T-helper 17 cell (primary cell): ENCODE results near the gene SLC27A2. TPM values are rescaled to one million over a fixed set of nuclear protein-coding genes. Genes with fewer than 3 reads are reported as not detected.
"Not testable (repeated sequence)": the region's sequence is repeated elsewhere in the genome, so short reads cannot be mapped to it uniquely, and the experiment has no call there.

Source experiments
- ATAC-seq: fragments of 150-1000 bp; cut with Tn5 transposase; 2 replicates; pipeline ENCODE4 v1.10.0; 2021; ENCODE audit warnings: mild to moderate bottlenecking, moderate library complexity
- DNase-seq, 3 donors: peaks; one replicate each; pipeline versions ENCODE4 v3.0.0 to v3.0.0-alpha.2; 2020 to 2021
- H3K9me3 ChIP-seq: one replicate; pipeline ENCODE4 v1.7.0; 2013; ENCODE audit warnings: low read length, mild to moderate bottlenecking; ENCODE audit not compliant: control insufficient read depth, poor library complexity, severe bottlenecking
- H3K27ac Mint-ChIP-seq: one replicate; pipeline ENCODE4 v1.8.0; 2022; ENCODE audit warnings: mild to moderate bottlenecking, moderate library complexity, mixed read lengths
- H3K27me3 Mint-ChIP-seq: one replicate; pipeline ENCODE4 v1.8.0; 2022; ENCODE audit warnings: mixed read lengths
- H3K36me3 Mint-ChIP-seq: one replicate; pipeline ENCODE4 v1.8.0; 2022; ENCODE audit warnings: low read depth, mixed read lengths
- H3K4me1 Mint-ChIP-seq: one replicate; pipeline ENCODE4 v1.8.0; 2022; ENCODE audit warnings: mild to moderate bottlenecking, mixed read lengths
- H3K4me3 Mint-ChIP-seq: one replicate; pipeline ENCODE4 v1.8.0; 2022; ENCODE audit warnings: mild to moderate bottlenecking, moderate library complexity, mixed read lengths
- total RNA-seq, 4 donors: library from RNA in 2 of 4; stranded (reverse) in 2 of 4; gene quantifications; one replicate each; pipeline ENCODE4 v1.2.3 and lab custom pipeline; 2022 to 2026

Gene SLC27A2
- total RNA-seq, result under 1 TPM; 0.30 to 0.42 TPM
- total RNA-seq (lab: John Stamatoyannopoulos, UW), result 0.23 to 0.70 reads per million in 2 donors

DNA sequence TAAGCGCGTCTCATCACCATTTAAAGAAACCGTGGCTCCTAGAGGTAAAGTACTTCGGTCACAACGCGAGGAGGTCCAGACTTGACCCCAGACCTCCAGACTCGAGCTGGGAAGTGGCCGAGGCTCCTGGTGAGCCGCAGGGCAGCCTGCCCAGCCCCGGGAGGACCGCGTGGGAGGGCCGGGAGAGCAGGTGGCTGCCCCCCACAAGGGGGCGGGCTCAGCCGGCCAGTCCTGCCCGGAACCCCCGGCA, at the start of gene SLC27A2:
Gene SLC27A2 (plus strand): TSS at position 228 of the 250 bp plus-strand sequence. CDS start 232 bp downstream, outside the sequence.
- Mint-ChIP-seq H3K27ac (peak within 1 kb of the TSS; percentile 29), H3K4me3 (peak within 1 kb of the TSS; percentile 96), H3K36me3 (no peaks in the 10 kb centered on the region), H3K27me3 (peaks cover 55% of the 10 kb centered on the region), H3K4me1 (peaks cover 13% of the 10 kb centered on the region)
- no peaks in the 10 kb centered on the region for H3K9me3 ChIP-seq
- DNase-seq (peak in 1 of 3 donors; percentile 9), ATAC-seq (no peak)

DNA sequence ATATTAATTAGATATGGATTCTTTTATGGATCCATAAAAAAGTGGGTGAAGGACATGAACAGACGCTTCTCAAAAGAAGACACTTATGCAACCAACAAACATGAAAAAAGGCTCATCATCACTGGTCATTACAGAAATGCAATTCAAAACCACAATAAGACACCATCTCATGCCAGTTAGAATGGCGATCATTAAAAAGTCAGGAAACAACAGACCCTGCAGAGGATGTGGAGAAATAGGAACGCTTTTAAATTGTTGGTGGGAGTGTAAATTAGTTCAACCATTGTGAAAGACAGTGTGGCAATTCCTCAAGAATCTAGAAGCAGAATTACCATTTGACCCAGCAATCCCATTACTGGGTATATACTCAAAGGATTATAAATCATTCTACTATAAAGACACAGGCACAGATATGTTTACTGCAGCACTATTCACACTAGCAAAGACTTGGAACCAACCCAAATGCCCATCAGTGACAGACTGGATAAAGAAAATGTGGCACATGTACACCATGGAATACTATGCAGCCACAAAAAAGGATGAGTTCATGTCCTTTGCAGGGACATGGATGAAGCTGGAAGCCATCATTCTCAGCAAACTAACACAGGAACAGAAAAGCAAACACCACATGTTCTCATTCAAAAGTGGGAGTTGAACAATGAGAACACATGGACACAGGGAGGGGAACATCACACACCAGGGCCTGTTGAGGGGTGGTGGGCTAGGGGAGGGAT, 49.6 kb upstream of the SLC27A2 start:
- not testable (repeated sequence) for H3K27ac Mint-ChIP-seq, DNase-seq, ATAC-seq, H3K4me1 Mint-ChIP-seq, H3K9me3 ChIP-seq, H3K36me3 Mint-ChIP-seq, H3K4me3 Mint-ChIP-seq
- peaks cover 43% of the 10 kb centered on the region for H3K27me3 Mint-ChIP-seq

DNA sequence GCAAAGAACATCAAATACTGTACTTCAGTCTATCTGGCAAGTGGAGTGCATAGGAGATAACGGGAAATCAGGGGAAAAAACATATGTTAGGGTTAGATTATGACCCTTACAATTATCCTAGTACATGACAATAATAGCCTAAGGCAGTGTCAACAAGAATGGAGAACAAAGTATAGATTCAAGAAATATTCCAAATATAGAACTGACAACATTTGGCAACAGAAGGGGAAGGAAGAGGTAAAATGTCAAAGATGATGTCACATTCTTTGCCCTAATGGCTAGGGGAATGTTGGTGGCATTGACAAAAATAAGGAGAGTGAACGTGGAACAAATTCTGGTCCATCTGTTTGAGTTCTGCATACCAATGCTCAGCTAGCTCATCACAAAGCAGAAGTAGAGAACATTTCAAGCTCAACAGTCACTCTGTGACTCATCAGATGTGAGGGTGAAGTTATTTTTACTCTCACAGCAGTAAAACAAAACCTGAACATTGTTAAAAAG, 47.4 kb upstream of the SLC27A2 start:
- Mint-ChIP-seq H3K36me3 (no peaks in the 10 kb centered on the region), H3K27me3 (peaks cover 43% of the 10 kb centered on the region), H3K4me3 (no peak overlapping the region), H3K27ac (no peak overlapping the region), H3K4me1 (peaks cover 6% of the 10 kb centered on the region)
- DNase-seq (no peak), ATAC-seq (peak; percentile 35)
- H3K9me3 ChIP-seq, result no peaks in the 10 kb centered on the region

DNA sequence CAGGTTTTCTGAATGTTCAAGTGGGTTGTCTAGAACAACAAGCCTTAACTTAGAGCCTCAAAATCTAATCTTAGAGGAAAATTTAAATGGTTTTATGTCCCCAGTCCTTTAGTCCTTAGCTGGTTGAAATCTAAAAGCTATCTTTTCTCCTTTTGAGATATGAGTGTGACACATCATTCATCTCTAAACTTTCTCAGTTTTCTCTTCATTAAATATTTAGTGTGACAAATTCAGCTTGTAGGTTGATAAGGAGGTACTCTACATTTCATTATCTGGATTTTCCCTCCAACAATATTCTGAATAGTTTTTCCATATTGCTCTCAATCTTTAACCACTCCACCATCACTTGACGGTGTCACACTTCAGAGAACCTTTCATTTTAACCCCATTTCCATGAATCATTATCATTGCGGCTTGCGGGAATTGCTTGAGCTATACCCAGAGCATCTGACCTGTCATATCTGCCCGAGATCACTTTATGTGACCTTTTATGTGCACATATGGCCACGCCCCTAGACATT, 46.9 kb upstream of the SLC27A2 start:
- ATAC-seq (peak; percentile 32), DNase-seq (no peak)
- peaks cover 41% of the 10 kb centered on the region for H3K27me3 Mint-ChIP-seq
- H3K4me1 Mint-ChIP-seq, result peaks cover 6% of the 10 kb centered on the region
- no peaks in the 10 kb centered on the region for H3K36me3 Mint-ChIP-seq
- H3K4me3 Mint-ChIP-seq, result no peak overlapping the region
- H3K27ac Mint-ChIP-seq, result no peak overlapping the region
- H3K9me3 ChIP-seq, result no peaks in the 10 kb centered on the region

DNA sequence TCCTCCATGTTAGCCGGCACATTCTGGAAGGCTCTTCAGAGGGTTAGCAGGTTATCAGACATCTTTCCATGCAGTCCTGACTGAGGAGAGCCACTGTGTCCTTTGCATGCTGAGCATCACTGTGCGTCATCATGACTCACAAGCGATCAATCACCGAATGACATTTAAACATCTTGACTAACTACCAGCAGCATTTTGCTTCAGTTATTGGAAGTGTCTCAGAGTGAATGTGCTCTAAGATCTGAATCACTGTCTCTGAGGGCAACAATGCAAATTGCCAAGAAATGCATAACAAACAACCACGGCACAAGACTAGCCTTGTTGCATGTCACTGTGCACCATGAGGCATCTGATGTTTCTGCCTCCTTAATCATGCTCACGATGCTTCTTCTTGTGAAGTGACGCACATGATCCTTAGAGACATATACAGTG, 44.6 kb upstream of the SLC27A2 start:
- Mint-ChIP-seq H3K4me3 (no peak overlapping the region), H3K36me3 (no peaks in the 10 kb centered on the region), H3K27ac (no peak overlapping the region), H3K27me3 (peaks cover 39% of the 10 kb centered on the region), H3K4me1 (peaks cover 6% of the 10 kb centered on the region)
- ATAC-seq, result no peak
- no peaks in the 10 kb centered on the region for H3K9me3 ChIP-seq
- DNase-seq, result no peak

DNA sequence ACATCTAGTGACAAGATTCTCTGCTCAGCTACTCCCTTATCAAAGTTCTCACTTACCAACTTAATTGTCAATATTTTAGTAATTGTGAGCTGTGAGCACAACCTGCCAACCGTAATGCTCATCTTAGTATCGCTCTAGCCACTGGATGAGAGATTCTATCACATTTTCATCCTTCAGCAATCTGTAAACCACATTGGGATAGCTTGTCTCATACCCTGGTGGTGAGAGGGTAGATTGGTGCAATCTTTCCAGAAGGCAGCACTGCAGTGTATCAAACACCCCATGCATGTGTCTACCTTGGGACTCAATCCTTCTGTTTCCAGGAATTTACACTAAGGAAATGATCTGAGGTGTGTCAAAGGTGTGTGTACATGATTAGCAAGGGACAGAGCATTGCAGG, 44.1 kb upstream of the SLC27A2 start:
- H3K27me3 Mint-ChIP-seq, result peaks cover 39% of the 10 kb centered on the region
- H3K4me3 Mint-ChIP-seq, result no peak overlapping the region
- ATAC-seq (no peak), DNase-seq (no peak)
- no peak overlapping the region for H3K27ac Mint-ChIP-seq
- H3K36me3 Mint-ChIP-seq, result no peaks in the 10 kb centered on the region
- peaks cover 6% of the 10 kb centered on the region for H3K4me1 Mint-ChIP-seq
- H3K9me3 ChIP-seq, result no peaks in the 10 kb centered on the region

DNA sequence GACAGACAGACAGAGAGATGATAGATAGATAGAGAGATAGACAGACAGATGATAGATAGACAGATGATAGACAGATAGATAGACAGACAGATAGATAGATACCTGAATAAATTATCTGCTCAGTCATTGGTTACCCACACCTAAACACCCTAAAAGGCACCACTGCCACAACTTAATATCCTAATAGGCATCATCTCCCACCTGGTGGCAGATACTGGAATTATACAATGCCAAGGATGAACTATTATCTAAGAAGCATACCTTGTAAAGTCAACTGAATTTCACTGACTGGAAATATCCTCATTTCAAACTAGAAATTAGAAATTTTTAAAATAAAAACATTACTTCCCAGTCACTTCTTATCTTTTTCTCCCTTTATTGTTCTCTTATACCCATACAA, 43.6 kb upstream of the SLC27A2 start:
- Mint-ChIP-seq H3K27ac (no peak overlapping the region), H3K4me3 (no peak overlapping the region), H3K36me3 (no peaks in the 10 kb centered on the region), H3K27me3 (peaks cover 39% of the 10 kb centered on the region), H3K4me1 (peaks cover 6% of the 10 kb centered on the region)
- ATAC-seq (no peak), DNase-seq (no peak)
- H3K9me3 ChIP-seq, result no peaks in the 10 kb centered on the region

DNA sequence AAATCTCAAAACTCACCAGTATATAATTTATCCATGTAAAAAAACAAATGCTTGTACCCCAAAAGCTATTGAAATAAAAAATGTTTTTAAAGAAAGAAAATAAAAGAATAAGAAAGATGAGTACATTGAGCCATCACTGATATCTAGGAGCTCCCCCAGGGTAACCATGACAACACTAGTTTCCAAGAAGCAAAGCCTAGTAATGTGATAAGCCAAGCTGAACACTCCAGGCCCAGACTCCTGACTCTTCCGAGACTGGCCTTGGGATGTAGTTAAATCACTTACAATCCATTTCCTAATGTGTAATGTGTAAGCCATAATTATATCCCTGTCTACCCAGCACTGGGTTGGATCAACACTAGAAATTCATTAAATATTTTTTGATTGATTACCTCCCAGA, 41.9 kb upstream of the SLC27A2 start:
- ATAC-seq, result no peak
- Mint-ChIP-seq H3K27me3 (peaks cover 28% of the 10 kb centered on the region), H3K27ac (no peak overlapping the region), H3K4me1 (peaks cover 2% of the 10 kb centered on the region), H3K36me3 (no peaks in the 10 kb centered on the region), H3K4me3 (no peak overlapping the region)
- H3K9me3 ChIP-seq, result no peaks in the 10 kb centered on the region
- no peak for DNase-seq

DNA sequence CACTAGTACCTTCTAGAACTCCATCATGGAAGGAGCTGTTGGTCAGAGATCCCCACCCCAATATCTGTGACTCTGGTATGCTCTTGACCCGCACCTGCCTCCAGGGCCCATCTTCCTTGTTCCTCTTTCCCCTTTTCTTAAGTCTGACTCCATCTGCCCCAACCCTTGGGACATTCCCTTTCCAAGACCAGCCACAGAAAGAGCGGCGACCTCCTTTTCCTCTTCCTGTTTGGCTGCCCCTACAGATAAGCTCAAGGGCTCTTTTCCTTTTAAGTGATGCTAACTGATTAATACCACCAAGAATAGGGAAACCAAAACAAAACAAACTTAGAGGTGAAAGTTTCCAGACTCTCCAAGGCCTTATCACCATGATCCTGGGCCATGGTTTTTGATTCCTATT, 41.0 kb upstream of the SLC27A2 start:
- peaks cover 2% of the 10 kb centered on the region for H3K4me1 Mint-ChIP-seq
- no peak for DNase-seq
- peaks cover 19% of the 10 kb centered on the region for H3K27me3 Mint-ChIP-seq
- H3K27ac Mint-ChIP-seq, result no peak overlapping the region
- no peaks in the 10 kb centered on the region for H3K9me3 ChIP-seq
- no peak for ATAC-seq
- H3K36me3 Mint-ChIP-seq, result no peaks in the 10 kb centered on the region
- H3K4me3 Mint-ChIP-seq, result no peak overlapping the region

DNA sequence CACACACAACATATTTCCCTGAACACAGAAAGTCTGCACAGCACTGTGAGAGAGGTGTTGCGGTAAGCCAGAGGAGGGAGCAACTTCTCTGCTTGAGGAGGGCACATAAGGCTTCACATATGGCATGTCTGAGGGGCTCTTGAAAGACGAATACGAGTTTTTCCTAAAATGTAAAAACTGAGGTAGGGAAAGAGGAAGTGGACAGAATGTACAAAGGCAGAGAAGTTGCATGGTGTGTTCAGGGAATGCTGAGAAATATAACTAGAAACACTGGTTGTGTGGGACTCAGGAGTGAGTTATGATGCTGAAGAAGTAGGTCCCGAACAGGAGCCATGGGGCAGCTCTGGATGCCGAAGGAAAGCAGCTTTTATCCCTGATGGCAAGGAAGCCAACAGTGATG, 40.1 kb upstream of the SLC27A2 start:
- Mint-ChIP-seq H3K4me3 (no peak overlapping the region), H3K4me1 (peaks cover 2% of the 10 kb centered on the region), H3K36me3 (no peaks in the 10 kb centered on the region), H3K27ac (no peak overlapping the region), H3K27me3 (peaks cover 19% of the 10 kb centered on the region)
- ATAC-seq (no peak), DNase-seq (no peak)
- H3K9me3 ChIP-seq, result no peaks in the 10 kb centered on the region

DNA sequence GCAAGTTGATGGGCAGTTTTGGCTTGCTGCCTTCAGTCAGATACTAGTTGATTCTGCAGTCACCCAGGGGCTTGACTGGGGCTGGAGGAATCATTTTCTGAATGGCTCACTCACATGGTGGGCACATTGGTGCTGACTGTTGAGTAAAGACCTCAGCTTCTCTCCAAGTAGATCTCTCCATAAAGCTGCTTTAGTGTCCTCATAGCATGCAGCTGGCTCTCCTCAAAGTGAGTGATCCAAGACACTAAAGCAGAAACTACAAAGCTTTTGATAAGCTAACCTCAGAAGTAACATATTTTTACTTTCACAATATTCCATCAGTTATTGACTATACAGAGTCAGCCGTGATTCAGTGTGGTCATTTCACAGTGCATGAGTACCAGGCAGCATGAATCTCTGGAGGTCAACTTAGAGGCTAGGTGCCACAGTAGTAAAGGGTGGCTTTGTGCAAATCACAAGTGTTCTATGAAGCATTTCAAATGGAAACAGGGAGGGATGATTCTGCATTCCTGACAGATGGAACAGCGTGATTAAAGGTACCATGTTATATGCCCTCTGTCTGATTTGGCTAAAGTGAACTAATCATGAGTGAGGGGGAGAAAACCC, 38.6 kb upstream of the SLC27A2 start:
- Mint-ChIP-seq H3K4me3 (no peak overlapping the region), H3K36me3 (no peaks in the 10 kb centered on the region), H3K27ac (no peak overlapping the region), H3K4me1 (peaks cover 2% of the 10 kb centered on the region), H3K27me3 (peaks cover 6% of the 10 kb centered on the region)
- H3K9me3 ChIP-seq, result no peaks in the 10 kb centered on the region
- DNase-seq, result no peak
- no peak for ATAC-seq

DNA sequence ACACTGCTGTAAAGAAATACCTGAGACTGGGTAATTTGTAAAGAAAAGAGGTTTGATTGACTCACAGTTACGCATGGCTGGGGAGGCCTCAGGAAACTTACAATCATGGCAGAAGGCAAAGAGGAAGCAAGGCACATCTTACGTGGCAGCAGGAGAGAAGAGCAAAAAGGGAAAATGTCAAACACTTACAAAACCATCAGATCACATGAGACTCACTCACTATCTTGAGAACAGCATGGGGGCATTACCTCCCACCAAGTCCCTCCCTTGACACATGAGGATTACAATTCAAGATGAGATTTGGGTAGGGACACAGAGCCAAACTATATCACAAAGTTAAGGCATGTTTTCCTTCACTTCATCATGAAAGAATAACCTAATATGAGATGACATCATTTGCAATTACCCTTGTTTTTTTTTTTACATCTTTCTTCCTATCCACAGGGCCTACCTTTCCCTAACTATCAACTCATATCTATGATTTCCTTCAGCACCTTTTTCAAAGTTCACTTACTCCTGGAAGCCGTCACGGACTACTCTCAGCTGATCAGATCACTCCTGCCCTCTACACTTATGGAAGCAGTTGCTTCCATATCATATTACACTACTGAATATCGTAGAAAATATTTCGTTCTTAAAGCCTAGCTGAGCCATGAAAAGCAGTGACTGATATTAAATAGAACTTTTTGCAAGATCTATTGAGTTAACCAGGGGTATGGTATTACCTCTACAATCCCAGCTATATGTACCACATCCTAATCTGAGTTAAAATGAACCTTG, 37.5 kb upstream of the SLC27A2 start:
- H3K27ac Mint-ChIP-seq, result no peak overlapping the region
- no peaks in the 10 kb centered on the region for H3K36me3 Mint-ChIP-seq
- H3K4me1 Mint-ChIP-seq, result peaks cover 2% of the 10 kb centered on the region
- H3K4me3 Mint-ChIP-seq, result no peak overlapping the region
- H3K27me3 Mint-ChIP-seq, result peaks cover 11% of the 10 kb centered on the region
- DNase-seq, result no peak
- no peaks in the 10 kb centered on the region for H3K9me3 ChIP-seq
- no peak for ATAC-seq

DNA sequence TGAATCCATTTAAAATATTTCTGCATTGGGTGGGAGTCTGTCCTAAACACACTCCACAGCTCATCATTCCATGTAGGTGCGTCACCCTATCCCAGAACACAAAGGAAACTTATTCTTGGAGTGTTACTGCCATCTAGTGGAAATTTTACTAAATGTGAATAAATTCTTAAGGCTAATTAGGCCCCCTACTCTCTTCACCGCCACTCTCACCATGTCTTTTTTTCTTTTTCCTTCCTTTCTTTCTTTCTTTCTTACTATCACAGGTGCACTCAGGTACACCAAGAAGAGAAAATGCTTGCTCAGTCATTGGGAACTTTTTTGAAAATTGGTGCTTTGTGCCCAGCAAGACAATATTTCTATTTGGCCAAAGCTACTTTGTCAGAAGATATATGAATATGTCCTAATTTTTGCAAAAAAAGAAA, 36.5 kb upstream of the SLC27A2 start:
- DNase-seq (no peak), ATAC-seq (no peak)
- Mint-ChIP-seq H3K36me3 (no peaks in the 10 kb centered on the region), H3K4me3 (no peak overlapping the region), H3K27me3 (peaks cover 11% of the 10 kb centered on the region), H3K27ac (no peak overlapping the region), H3K4me1 (peaks cover 2% of the 10 kb centered on the region)
- no peaks in the 10 kb centered on the region for H3K9me3 ChIP-seq
